Keratinocyte (primary cell): ENCODE results near the gene C6orf15. TPM values are rescaled to one million over a fixed set of nuclear protein-coding genes. Genes with fewer than 3 reads are reported as not detected.

Source experiments
- polyA plus RNA-seq, 5 experiments: library from polyadenylated mRNA; depleted of rRNA in 3 of 5; stranded (reverse) in 3 of 5; stranded (forward) in 1 of 5; unstranded in 1 of 5; fragments of >200 nt; gene quantifications; 1 replicate in 1 of 5; 2 replicates in 3 of 5; 3 replicates in 1 of 5; pipeline versions ENCODE4 v1.2.1 to v1.2.3, GENCODE V29; 2011 to 2012; ENCODE audit warnings: missing spikeins in 2 of 5, low read depth in 1 of 5, low replicate concordance in 1 of 5
- small RNA-seq, 3 experiments: library from RNA; depleted of rRNA; stranded (forward); fragments of <200 nt; gene quantifications; one replicate each; pipeline ENCODE3, GENCODE V24; 2012; ENCODE audit warnings: low read depth in 3 of 3, low replicate concordance in 1 of 3; ENCODE audit not compliant: insufficient read length in 3 of 3

The C6orf15 gene
- polyA plus RNA-seq, 1 donor (not counting 4 experiments of a cell fraction or from before 2014, with no cell fraction given): 0.08 TPM

Small RNA genes within 50 kb of the gene (small RNA-seq; reads per million reads assigned to genes)
- gene POLR2LP1 (0 reads per million in 3 experiments), gene RNU6-1133P (0 reads per million in 3 experiments)

Other genes starting within 250 kb of the C6orf15 start
- gene DDR1, start 228.1 kb downstream of the C6orf15 start, polyA plus RNA-seq: 104 to 178 TPM (median 152 TPM) in 3 replicates
- gene GTF2H4, start 204.4 kb downstream of the C6orf15 start, polyA plus RNA-seq: 34.2 to 44.0 TPM (median 38.7 TPM) in 3 replicates
- gene VARS2, start 198.3 kb downstream of the C6orf15 start, polyA plus RNA-seq: 12.8 to 14.3 TPM (median 13.8 TPM) in 3 replicates
- not detected in 3 replicates for gene SFTA2, start 180.4 kb downstream of the C6orf15 start, polyA plus RNA-seq
- gene MUCL3, start 171.6 kb downstream of the C6orf15 start, polyA plus RNA-seq: 0.05 TPM in 1 of 3 replicates, not detected in the others
- not detected in 3 replicates for gene MUC21, start 128.9 kb downstream of the C6orf15 start, polyA plus RNA-seq
- gene MUC22, start 102.1 kb downstream of the C6orf15 start, polyA plus RNA-seq: not detected in 3 replicates
- gene PSORS1C1, start 2.2 kb upstream of the C6orf15 start, polyA plus RNA-seq: 3.6 to 9.4 TPM (median 5.7 TPM) in 3 replicates
- 4.0 to 8.3 TPM (median 5.0 TPM) in 3 replicates for gene CDSN, start 7.9 kb upstream of the C6orf15 start, polyA plus RNA-seq
- gene PSORS1C2, start 26.5 kb upstream of the C6orf15 start, polyA plus RNA-seq: not detected in 3 replicates
- gene CCHCR1, start 45.2 kb upstream of the C6orf15 start, polyA plus RNA-seq: 7.0 to 8.4 TPM (median 7.5 TPM) in 3 replicates
- 2.5 to 9.4 TPM (median 7.4 TPM) in 3 replicates for gene TCF19, start 46.0 kb upstream of the C6orf15 start, polyA plus RNA-seq
- gene POU5F1, start 58.1 kb upstream of the C6orf15 start, polyA plus RNA-seq: 1.0 to 1.6 TPM (median 1.6 TPM) in 3 replicates
- gene HLA-C, start 159.5 kb upstream of the C6orf15 start, polyA plus RNA-seq: 329 to 536 TPM (median 330 TPM) in 3 replicates
- gene HLA-B, start 244.6 kb upstream of the C6orf15 start, polyA plus RNA-seq: 265 to 656 TPM (median 312 TPM) in 3 replicates